PFSK-1 (cell line): Measurements from ENCODE around the gene PTPN23.

Experiments used
- POLR2AphosphoS5 ChIP-seq: IDR thresholded peaks from 2 replicates; pipeline ENCODE4 v1.6.1; 2012; ENCODE audit warnings: low read depth, mild to moderate bottlenecking, control low read depth, low read length, moderate library complexity
- SIN3A ChIP-seq: IDR thresholded peaks from 2 replicates; pipeline ENCODE4 v1.6.1; 2012; ENCODE audit warnings: mild to moderate bottlenecking, low read length, moderate library complexity, borderline replicate concordance; ENCODE audit not compliant: insufficient read depth

DNA sequence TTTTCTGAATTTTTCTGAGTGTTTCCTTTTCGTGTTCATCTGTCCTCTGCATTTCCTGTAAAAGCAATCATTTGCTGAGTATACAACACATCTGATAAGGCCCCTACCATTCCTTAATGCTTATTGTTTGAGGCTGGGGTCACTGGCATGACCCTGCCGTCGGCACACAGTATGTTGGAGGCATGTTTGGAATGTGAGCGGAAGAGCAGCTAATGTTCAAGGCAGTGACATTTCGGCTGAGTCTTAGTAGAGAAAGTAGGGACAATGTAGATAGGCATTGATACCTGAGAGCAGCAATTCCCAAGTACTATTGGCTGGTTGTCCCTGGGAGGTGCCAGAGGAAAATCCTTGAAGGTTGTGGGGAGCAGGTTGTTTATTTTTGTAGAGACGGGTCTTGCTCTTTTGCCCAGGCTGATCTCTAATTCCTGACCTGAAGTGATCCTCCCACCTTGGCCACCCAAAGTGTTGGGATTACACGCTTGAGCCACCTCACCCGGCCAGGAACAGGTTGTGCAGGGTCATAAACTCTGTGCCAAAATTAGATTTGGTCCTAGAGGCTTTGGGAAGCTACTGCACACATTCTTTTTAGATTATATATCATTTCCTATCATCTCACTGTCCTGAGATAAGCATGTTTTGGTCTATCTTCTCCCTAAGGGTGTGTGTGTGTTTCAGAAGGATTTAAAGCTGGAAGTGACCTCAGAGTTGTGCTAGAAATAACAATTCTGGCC lies 13.5 kb downstream of the PTPN23 start:
- TF ChIP-seq POLR2AphosphoS5 (no peak), SIN3A (no peak)
